ENCODE measurements around the gene LSAMP. TPM values are rescaled to one million over a fixed set of nuclear protein-coding genes. Genes with fewer than 3 reads are reported as not detected.

Gene LSAMP
- total and polyA plus RNA-seq, 2 of the 13 experiments (the other 11 are each of a cell fraction or from before 2014, with no cell fraction given) = not detected

DNA sequence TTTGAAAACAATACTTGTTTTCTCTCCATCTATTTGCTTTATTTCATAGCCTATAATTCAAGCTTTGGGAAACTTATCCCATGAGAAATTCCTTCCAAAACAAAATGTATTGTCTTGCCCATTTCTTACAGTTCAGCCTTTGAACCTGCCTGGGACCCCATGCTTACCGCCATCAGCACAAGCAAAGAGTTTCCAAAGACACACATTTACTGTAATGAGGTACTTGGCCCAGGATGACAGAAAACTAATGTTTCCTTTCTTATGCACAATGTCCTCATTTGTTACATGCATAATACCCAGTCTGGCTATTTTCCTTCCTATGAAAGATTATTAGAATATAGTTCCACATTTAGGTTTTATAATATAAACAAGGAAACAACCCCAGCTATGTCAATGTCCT is 641.6 kb downstream of the LSAMP start:
- DNase-seq (ENCODE audit: low spot score) = no peak
- CTCF ChIA-PET (ENCODE audit: low intra/inter-chr PET ratio, low total read pairs) = no interaction called here
- Histone ChIP-seq H3K27me3 (ENCODE audit: control insufficient read depth in 1 of 2, insufficient read depth in 2 of 2, low read length in 2 of 2) (no peaks in the 10 kb centered on the region; a peak in 1 of 5 replicates), H3K4me1 (ENCODE audit: insufficient read depth, low read length) (peaks cover 5% of the 10 kb centered on the region; the same call in 1 of the 2 replicates), H2AFZ (ENCODE audit: low read length) (no peak overlapping the region), H3K4me3 (replicated peaks in 1 of 3; ENCODE audit: insufficient read depth in 1 of 3, low read depth in 2 of 3, low read length in 3 of 3) (no peak overlapping the region), H3K9ac (ENCODE audit: insufficient read depth, low read depth, low read length) (no peak overlapping the region), H3K79me2 (ENCODE audit: insufficient read depth, low read length) (no peaks in the 10 kb centered on the region), H3K4me2 (ENCODE audit: low read depth, low read length) (no peak overlapping the region), H4K20me1 (ENCODE audit: insufficient read depth, low read length) (no peaks in the 10 kb centered on the region), H3K27ac (ENCODE audit: extremely low read length, insufficient read depth, low read length) (no peak overlapping the region), H3K36me3 (replicated peaks in 1 of 2; ENCODE audit: control insufficient read depth in 1 of 2, insufficient read depth in 2 of 2, low read length in 2 of 2) (no peaks in the 10 kb centered on the region), H3K9me3 (ENCODE audit: low read length) (no peaks in the 10 kb centered on the region)
- TF ChIP-seq RORA (CRISPR knock-in tag; IDR thresholded peaks at IDR 0.05) (no peak), TEAD2 (CRISPR knock-in tag; IDR thresholded peaks at IDR 0.05) (no peak), ZBTB7B (CRISPR knock-in tag; IDR thresholded peaks at IDR 0.05) (no peak)
- in situ Hi-C loops (cut with HindIII; ENCODE audit: extremely low pct_ligation_motif_present, low pct_unique_long_range_greater_than_20kb) = no loop called here
- POLR2A ChIA-PET = no interaction called here
- no peak for FAIRE-seq
- WGBS (ENCODE audit: low lambda C conversion rate) = 96% methylated on average over 1 of the region's 1 CpG
- no peak for ATAC-seq
- intact Hi-C loops (cut with micrococcal nuclease; ENCODE audit: unreplicated experiment) = no loop called here
- BruUV-seq (replicated peaks) = no TSS peak

DNA sequence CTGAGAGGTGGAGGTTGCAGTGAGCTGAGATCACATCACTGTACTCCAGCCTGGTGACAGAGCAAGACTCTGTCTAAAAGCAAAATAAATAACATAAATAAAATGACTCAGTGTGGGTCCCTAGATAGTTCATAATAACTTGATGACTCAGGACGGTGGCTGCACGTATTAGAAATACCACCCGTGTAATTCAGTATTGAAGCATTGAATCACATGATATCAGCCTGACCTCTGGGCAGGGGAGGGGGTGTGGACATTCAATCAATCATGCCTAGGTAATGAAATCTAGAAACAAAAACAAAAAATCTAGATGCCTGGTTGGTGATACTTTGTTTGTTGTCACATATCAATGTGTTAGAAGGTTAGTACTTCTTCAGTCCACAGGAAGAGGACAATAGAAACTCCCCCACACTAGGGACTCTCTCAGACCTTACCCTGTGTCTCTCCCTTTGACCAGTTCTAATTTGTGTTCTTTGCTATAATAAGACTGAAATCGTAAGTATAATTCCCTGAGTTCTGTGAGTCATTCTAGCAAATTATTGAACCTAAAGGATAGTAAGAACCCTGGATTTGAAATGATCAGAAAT is 644.7 kb downstream of the LSAMP start:
- H3K27ac ChIP-seq (ENCODE audit: extremely low read length, insufficient read depth, low read length) = no peak overlapping the region
- no peaks in the 10 kb centered on the region for H4K20me1 ChIP-seq (ENCODE audit: insufficient read depth, low read length)
- no peak overlapping the region for H3K4me3 ChIP-seq (replicated peaks in 1 of 3; ENCODE audit: insufficient read depth in 1 of 3, low read depth in 2 of 3, low read length in 3 of 3)
- no peak overlapping the region for H3K9ac ChIP-seq (ENCODE audit: insufficient read depth, low read depth, low read length)
- WGBS (ENCODE audit: low lambda C conversion rate) = 93% methylated on average over 4 of the region's 4 CpGs
- H3K36me3 ChIP-seq (replicated peaks in 1 of 2; ENCODE audit: control insufficient read depth in 1 of 2, insufficient read depth in 2 of 2, low read length in 2 of 2) = no peaks in the 10 kb centered on the region
- H3K4me2 ChIP-seq (ENCODE audit: low read depth, low read length) = no peak overlapping the region
- FAIRE-seq = no peak
- POLR2A ChIA-PET = no interaction called here
- no peak for ATAC-seq
- CTCF ChIA-PET (ENCODE audit: low intra/inter-chr PET ratio, low total read pairs) = no interaction called here
- DNase-seq (ENCODE audit: low spot score) = no peak
- H3K9me3 ChIP-seq (ENCODE audit: low read length) = no peaks in the 10 kb centered on the region
- H3K27me3 ChIP-seq (ENCODE audit: control insufficient read depth in 1 of 2, insufficient read depth in 2 of 2, low read length in 2 of 2) = no peaks in the 10 kb centered on the region; a peak in 1 of 5 replicates
- in situ Hi-C loops (cut with HindIII; ENCODE audit: extremely low pct_ligation_motif_present, low pct_unique_long_range_greater_than_20kb) (no loop called here), intact Hi-C loops (cut with micrococcal nuclease; ENCODE audit: unreplicated experiment) (no loop called here)
- H3K4me1 ChIP-seq (ENCODE audit: insufficient read depth, low read length) = no peaks in the 10 kb centered on the region
- H3K79me2 ChIP-seq (ENCODE audit: insufficient read depth, low read length) = no peaks in the 10 kb centered on the region
- H2AFZ ChIP-seq (ENCODE audit: low read length) = no peak overlapping the region
- BruUV-seq (replicated peaks) = no TSS peak
- TF ChIP-seq MEIS1 (CRISPR knock-in tag; IDR thresholded peaks at IDR 0.05; ENCODE audit: borderline replicate concordance) (no peak), PPARG (CRISPR knock-in tag; conservative IDR thresholded peaks at IDR 0.05) (no peak), ZNF761 (CRISPR knock-in tag; conservative IDR thresholded peaks at IDR 0.05) (no peak), EZH2 (conservative IDR thresholded peaks at IDR 0.05; ENCODE audit: low read depth, low read length) (no peak), MYNN (CRISPR knock-in tag; IDR thresholded peaks at IDR 0.05; ENCODE audit: low read depth) (no peak), MYC (CRISPR knock-in tag; IDR thresholded peaks at IDR 0.05; ENCODE audit: borderline replicate concordance) (no peak)
- TF ChIP-seq, protein P1, sequence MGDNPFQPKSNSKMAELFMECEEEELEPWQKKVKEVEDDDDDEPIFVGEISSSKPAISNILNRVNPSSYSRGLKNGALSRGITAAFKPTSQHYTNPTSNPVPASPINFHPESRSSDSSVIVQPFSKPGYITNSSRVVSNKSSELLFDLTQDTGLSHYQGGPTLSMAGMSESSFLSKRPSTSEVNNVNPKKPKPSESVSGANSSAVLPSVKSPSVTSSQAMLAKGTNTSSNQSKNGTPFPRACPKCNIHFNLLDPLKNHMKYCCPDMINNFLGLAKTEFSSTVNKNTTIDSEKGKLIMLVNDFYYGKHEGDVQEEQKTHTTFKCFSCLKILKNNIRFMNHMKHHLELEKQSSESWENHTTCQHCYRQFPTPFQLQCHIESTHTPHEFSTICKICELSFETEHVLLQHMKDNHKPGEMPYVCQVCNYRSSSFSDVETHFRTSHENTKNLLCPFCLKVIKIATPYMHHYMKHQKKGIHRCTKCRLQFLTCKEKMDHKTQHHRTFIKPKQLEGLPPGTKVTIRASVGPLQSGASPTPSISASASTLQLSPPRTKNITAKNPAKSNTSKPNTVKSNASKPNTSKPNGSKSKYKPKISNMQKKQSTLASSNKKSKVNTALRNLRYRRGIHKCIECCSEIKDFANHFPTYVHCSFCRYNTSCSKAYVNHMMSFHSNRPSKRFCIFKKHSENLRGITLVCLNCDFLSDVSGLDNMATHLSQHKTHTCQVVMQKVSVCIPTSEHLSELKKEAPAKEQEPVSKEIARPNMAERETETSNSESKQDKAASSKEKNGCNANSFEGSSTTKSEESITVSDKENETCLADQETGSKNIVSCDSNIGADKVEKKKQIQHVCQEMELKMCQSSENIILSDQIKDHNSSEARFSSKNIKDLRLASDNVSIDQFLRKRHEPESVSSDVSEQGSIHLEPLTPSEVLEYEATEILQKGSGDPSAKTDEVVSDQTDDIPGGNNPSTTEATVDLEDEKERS (CRISPR knock-in tag; IDR thresholded peaks at IDR 0.05) = no peak
- TF ChIP-seq, protein P2, sequence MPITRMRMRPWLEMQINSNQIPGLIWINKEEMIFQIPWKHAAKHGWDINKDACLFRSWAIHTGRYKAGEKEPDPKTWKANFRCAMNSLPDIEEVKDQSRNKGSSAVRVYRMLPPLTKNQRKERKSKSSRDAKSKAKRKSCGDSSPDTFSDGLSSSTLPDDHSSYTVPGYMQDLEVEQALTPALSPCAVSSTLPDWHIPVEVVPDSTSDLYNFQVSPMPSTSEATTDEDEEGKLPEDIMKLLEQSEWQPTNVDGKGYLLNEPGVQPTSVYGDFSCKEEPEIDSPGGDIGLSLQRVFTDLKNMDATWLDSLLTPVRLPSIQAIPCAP (CRISPR knock-in tag; IDR thresholded peaks at IDR 0.05; ENCODE audit: low read depth) = no peak

Measured in HepG2 (cell line).